GM20000 (cell line): ENCODE data around the gene CMYA5.

ENCODE experiments used
- DNase-seq: peaks from one replicate; pipeline ENCODE4 v3.0.0; 2012; ENCODE audit warnings: low spot score
- TF ChIP-seq, protein P1 (sequence below): IDR thresholded peaks from 2 replicates; pipeline ENCODE4 v1.5.1; 2012; ENCODE audit warnings: mild to moderate bottlenecking, control low read depth; ENCODE audit errors: extremely low read depth, missing control alignments

The CMYA5 gene

DNA sequence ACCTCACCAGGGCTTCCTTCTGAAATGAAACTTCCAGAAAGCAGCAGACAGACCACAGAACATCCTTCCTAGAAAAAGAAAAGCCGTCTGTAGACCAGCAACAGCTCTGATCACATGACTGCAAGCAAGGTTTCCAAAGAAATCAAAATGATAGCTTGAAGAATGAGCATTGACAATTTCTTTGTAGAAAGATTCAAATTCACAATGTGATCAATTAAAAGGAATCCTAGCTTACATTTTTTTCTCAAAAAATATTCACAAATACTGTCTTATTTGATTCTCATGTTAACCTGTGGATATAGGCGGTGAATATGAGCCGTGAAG lies 156.5 kb downstream of the CMYA5 start:
- TF ChIP-seq, protein P1, sequence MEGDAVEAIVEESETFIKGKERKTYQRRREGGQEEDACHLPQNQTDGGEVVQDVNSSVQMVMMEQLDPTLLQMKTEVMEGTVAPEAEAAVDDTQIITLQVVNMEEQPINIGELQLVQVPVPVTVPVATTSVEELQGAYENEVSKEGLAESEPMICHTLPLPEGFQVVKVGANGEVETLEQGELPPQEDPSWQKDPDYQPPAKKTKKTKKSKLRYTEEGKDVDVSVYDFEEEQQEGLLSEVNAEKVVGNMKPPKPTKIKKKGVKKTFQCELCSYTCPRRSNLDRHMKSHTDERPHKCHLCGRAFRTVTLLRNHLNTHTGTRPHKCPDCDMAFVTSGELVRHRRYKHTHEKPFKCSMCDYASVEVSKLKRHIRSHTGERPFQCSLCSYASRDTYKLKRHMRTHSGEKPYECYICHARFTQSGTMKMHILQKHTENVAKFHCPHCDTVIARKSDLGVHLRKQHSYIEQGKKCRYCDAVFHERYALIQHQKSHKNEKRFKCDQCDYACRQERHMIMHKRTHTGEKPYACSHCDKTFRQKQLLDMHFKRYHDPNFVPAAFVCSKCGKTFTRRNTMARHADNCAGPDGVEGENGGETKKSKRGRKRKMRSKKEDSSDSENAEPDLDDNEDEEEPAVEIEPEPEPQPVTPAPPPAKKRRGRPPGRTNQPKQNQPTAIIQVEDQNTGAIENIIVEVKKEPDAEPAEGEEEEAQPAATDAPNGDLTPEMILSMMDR, result no peak
- DNase-seq, result no peak

DNA sequence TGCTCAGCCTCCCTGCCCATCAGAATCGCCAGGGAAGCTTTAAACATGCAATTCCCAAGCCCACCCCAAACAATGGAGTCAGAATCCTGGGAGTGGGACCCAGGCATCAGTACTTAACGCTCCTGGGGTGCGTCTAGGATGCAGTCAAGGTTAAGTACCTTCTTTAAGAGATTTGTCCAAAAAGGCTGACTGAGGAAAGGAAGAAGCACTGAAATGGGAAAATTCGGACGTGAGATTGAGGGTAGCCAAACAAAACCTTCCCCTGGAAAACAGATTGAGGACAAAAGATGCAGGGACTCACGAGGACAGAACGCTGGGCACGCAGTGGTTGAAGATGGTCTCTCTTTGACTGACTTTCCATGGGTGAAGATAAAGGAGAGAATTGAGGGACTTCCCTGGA lies 157.9 kb downstream of the CMYA5 start:
- TF ChIP-seq, protein P1, result no peak
- no peak for DNase-seq

DNA sequence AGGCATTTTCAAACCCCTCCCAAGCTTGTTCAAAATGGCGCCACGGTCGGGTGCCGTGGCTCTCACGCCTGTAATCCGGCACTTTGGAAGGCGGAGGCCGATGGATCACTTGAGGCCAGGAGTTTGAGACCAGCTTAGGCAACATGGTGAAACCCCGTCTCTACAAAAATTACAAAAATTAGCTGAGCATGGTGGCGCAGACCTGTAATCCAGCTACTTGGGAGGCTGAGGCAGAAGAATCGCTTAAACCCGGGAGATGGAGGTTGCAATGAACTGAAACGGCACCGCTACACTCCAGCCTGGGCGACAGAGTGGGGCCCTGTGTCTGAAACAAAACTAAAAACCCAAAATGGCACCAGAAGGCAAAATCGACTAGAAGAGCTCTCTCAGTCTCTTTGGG lies 159.4 kb downstream of the CMYA5 start:
- TF ChIP-seq, protein P1, result no peak
- DNase-seq, result no peak
